Measurements from ENCODE around the gene TMPRSS6. TPM values are rescaled to one million over a fixed set of nuclear protein-coding genes. Genes with fewer than 3 reads are reported as not detected.
A peak's percentile ranks its signal among the peaks of the same experiment; 100 is the strongest.

TMPRSS6 gene
- total RNA-seq, 1 donor from 2014 or later, result 7.6 TPM

- H3K27ac Mint-ChIP-seq, result peak within 1 kb of the TSS; percentile 44
- H3K4me1 Mint-ChIP-seq (ENCODE audit: unreplicated experiment), result peaks cover 12% of the 10 kb centered on the region
- H3K36me3 Mint-ChIP-seq, result no peaks in the 10 kb centered on the region
- peak; percentile 80 for DNase-seq (ENCODE audit: extremely low spot score, unreplicated experiment)
- no peaks in the 10 kb centered on the region for H3K9me3 Mint-ChIP-seq
- no peak for TF ChIP-seq CTCF (conservative IDR thresholded peaks at IDR 0.05)
- H3K4me3 Mint-ChIP-seq, result peak within 1 kb of the TSS; percentile 87
- H3K27me3 Mint-ChIP-seq, result no peaks in the 10 kb centered on the region
Observed at GRCh38 chr22:37051391-37052385, 57.8 kb downstream of the TMPRSS6 start, which contains the start of gene KCTD17. KCTD17 (plus strand) TSS chr22:37051742; CDS start chr22:37051761, 19 bp downstream.

GRCh38 chr22:37050913-37051312, 58.6 kb downstream of the TMPRSS6 start:
- no peak for TF ChIP-seq CTCF (conservative IDR thresholded peaks at IDR 0.05)
- Mint-ChIP-seq H3K4me1 (ENCODE audit: unreplicated experiment) (peaks cover 12% of the 10 kb centered on the region), H3K27ac (no peak overlapping the region), H3K9me3 (no peaks in the 10 kb centered on the region), H3K27me3 (no peaks in the 10 kb centered on the region), H3K36me3 (no peaks in the 10 kb centered on the region), H3K4me3 (peak overlapping the region; percentile 87)
- DNase-seq (ENCODE audit: extremely low spot score, unreplicated experiment), result no peak

GRCh38 chr22:37049224-37049623, 60.3 kb downstream of the TMPRSS6 start:
- Mint-ChIP-seq H3K9me3 (no peaks in the 10 kb centered on the region), H3K27me3 (no peaks in the 10 kb centered on the region), H3K4me1 (ENCODE audit: unreplicated experiment) (peaks cover 12% of the 10 kb centered on the region), H3K4me3 (no peak overlapping the region), H3K27ac (no peak overlapping the region), H3K36me3 (no peaks in the 10 kb centered on the region)
- no peak for TF ChIP-seq CTCF (conservative IDR thresholded peaks at IDR 0.05)
- no peak for DNase-seq (ENCODE audit: extremely low spot score, unreplicated experiment)

GRCh38 chr22:37048133-37048532, 61.4 kb downstream of the TMPRSS6 start:
- Mint-ChIP-seq H3K4me3 (no peak overlapping the region), H3K36me3 (no peaks in the 10 kb centered on the region), H3K9me3 (no peaks in the 10 kb centered on the region), H3K27ac (no peak overlapping the region), H3K4me1 (ENCODE audit: unreplicated experiment) (peaks cover 8% of the 10 kb centered on the region), H3K27me3 (no peaks in the 10 kb centered on the region)
- TF ChIP-seq CTCF (conservative IDR thresholded peaks at IDR 0.05), result no peak
- no peak for DNase-seq (ENCODE audit: extremely low spot score, unreplicated experiment)

GRCh38 chr22:37047006-37047405, 62.5 kb downstream of the TMPRSS6 start:
- H3K4me3 Mint-ChIP-seq, result no peak overlapping the region
- TF ChIP-seq CTCF (conservative IDR thresholded peaks at IDR 0.05), result no peak
- H3K27ac Mint-ChIP-seq, result no peak overlapping the region
- no peaks in the 10 kb centered on the region for H3K36me3 Mint-ChIP-seq
- no peaks in the 10 kb centered on the region for H3K27me3 Mint-ChIP-seq
- no peak for DNase-seq (ENCODE audit: extremely low spot score, unreplicated experiment)
- no peaks in the 10 kb centered on the region for H3K9me3 Mint-ChIP-seq
- peaks cover 4% of the 10 kb centered on the region for H3K4me1 Mint-ChIP-seq (ENCODE audit: unreplicated experiment)
